Measurements from ENCODE around the gene CD9.

DNA sequence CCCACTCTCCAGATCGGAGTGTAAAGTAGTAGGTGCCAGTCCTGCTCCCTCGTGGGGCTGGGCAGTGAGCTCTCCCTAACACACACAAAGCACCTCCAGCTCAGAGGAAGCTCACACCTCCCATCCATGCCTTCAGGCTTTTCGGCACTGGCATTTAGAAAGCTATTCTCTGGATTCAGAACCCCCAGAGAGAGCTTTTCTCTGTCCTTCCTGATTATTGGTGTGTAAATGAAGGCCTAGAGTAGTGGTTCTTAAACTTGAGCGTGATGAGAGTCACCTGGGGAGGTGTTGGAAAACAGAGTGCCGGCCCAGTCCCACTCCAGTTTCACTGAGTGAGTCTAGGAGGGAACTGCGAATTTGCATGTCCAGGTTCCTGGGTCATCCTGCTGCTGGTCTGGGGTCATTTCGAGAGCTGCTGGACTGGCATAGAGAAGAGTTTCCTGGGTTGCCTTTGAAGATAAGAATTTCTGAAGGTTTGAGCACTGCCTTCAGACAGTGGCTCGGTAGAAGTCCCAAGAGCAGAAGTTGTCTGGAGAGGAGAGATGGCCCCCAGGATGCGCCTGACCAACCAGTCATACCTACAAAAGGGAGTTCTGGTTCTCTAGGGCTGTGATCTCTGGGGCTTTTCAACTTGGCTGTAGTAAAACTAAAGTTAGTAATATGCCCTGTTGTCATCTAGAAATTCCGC, 15.1 kb downstream of the CD9 start:
- TF ChIP-seq ZFP30 (CRISPR knock-in tag; IDR thresholded peaks at IDR 0.05) (no peak), ZFP3 (CRISPR knock-in tag; IDR thresholded peaks at IDR 0.05) (no peak), TCF4 (CRISPR knock-in tag; IDR thresholded peaks at IDR 0.05; ENCODE audit: borderline replicate concordance) (no peak)
- TF ChIP-seq, protein P1, sequence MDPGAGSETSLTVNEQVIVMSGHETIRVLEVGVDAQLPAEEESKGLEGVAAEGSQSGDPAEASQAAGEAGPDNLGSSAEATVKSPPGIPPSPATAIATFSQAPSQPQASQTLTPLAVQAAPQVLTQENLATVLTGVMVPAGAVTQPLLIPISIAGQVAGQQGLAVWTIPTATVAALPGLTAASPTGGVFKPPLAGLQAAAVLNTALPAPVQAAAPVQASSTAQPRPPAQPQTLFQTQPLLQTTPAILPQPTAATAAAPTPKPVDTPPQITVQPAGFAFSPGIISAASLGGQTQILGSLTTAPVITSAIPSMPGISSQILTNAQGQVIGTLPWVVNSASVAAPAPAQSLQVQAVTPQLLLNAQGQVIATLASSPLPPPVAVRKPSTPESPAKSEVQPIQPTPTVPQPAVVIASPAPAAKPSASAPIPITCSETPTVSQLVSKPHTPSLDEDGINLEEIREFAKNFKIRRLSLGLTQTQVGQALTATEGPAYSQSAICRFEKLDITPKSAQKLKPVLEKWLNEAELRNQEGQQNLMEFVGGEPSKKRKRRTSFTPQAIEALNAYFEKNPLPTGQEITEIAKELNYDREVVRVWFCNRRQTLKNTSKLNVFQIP (CRISPR knock-in tag; IDR thresholded peaks at IDR 0.05; ENCODE audit: borderline replicate concordance, low read depth), result no peak

Measured in SK-N-SH treated with all-trans-retinoic acid at 6 μM for 48 hours (cell line).